ENCODE data around the gene PAMR1.

The PAMR1 gene

GRCh38 chr11:35464308-35464707 lies 61.1 kb downstream of the PAMR1 start:
- Histone ChIP-seq H3K9me3 (no peaks in the 10 kb centered on the region), H3K4me1 (no peaks in the 10 kb centered on the region), H3K36me3 (no peaks in the 10 kb centered on the region), H3K27ac (no peak overlapping the region), H3K9ac (no peak overlapping the region), H4K20me1 (no peaks in the 10 kb centered on the region), H3K4me2 (no peak overlapping the region), H3K27me3 (no peaks in the 10 kb centered on the region), H3K4me3 (no peak overlapping the region)
- no peak for TF ChIP-seq Cebpa-rat (IDR thresholded peaks at IDR 0.05)

- Histone ChIP-seq H3K4me3 (no peak overlapping the region), H4K20me1 (no peaks in the 10 kb centered on the region), H3K9ac (no peak overlapping the region), H3K27ac (no peak overlapping the region), H3K4me1 (no peaks in the 10 kb centered on the region), H3K4me2 (no peak overlapping the region), H3K36me3 (no peaks in the 10 kb centered on the region), H3K27me3 (no peaks in the 10 kb centered on the region), H3K9me3 (no peaks in the 10 kb centered on the region)
- no peak for TF ChIP-seq Cebpa-rat (IDR thresholded peaks at IDR 0.05)
Measured at GRCh38 chr11:35463331-35463751, 62.1 kb downstream of the PAMR1 start.

- no peak for TF ChIP-seq Cebpa-rat (IDR thresholded peaks at IDR 0.05)
- H3K27me3 ChIP-seq, result no peaks in the 10 kb centered on the region
- no peak overlapping the region for H3K4me2 ChIP-seq
- H3K4me1 ChIP-seq, result no peaks in the 10 kb centered on the region
- no peak overlapping the region for H3K4me3 ChIP-seq
- H4K20me1 ChIP-seq, result no peaks in the 10 kb centered on the region
- no peak overlapping the region for H3K9ac ChIP-seq
- no peaks in the 10 kb centered on the region for H3K36me3 ChIP-seq
- no peak overlapping the region for H3K27ac ChIP-seq
- H3K9me3 ChIP-seq, result no peaks in the 10 kb centered on the region
Measured at GRCh38 chr11:35461917-35462538, 63.4 kb downstream of the PAMR1 start.

- no peaks in the 10 kb centered on the region for H4K20me1 ChIP-seq
- no peaks in the 10 kb centered on the region for H3K36me3 ChIP-seq
- no peak overlapping the region for H3K9ac ChIP-seq
- no peaks in the 10 kb centered on the region for H3K9me3 ChIP-seq
- H3K27ac ChIP-seq, result no peak overlapping the region
- no peak overlapping the region for H3K4me3 ChIP-seq
- no peak overlapping the region for H3K4me2 ChIP-seq
- no peaks in the 10 kb centered on the region for H3K27me3 ChIP-seq
- H3K4me1 ChIP-seq, result no peaks in the 10 kb centered on the region
- no peak for TF ChIP-seq Cebpa-rat (IDR thresholded peaks at IDR 0.05)
Measured at GRCh38 chr11:35459489-35459888, 65.9 kb downstream of the PAMR1 start.

- H3K36me3 ChIP-seq, result no peaks in the 10 kb centered on the region
- no peak for TF ChIP-seq Cebpa-rat (IDR thresholded peaks at IDR 0.05)
- no peaks in the 10 kb centered on the region for H3K27me3 ChIP-seq
- H3K9me3 ChIP-seq, result no peaks in the 10 kb centered on the region
- no peaks in the 10 kb centered on the region for H3K4me1 ChIP-seq
- H3K4me2 ChIP-seq, result no peak overlapping the region
- no peak overlapping the region for H3K4me3 ChIP-seq
- H3K27ac ChIP-seq, result no peak overlapping the region
- no peak overlapping the region for H3K9ac ChIP-seq
- H4K20me1 ChIP-seq, result no peaks in the 10 kb centered on the region
Measured at GRCh38 chr11:35458846-35459245, 66.6 kb downstream of the PAMR1 start.

- peaks cover 7% of the 10 kb centered on the region for H3K9me3 ChIP-seq
- H3K27me3 ChIP-seq, result no peaks in the 10 kb centered on the region
- no peak overlapping the region for H3K9ac ChIP-seq
- H3K4me3 ChIP-seq, result no peak overlapping the region
- no peaks in the 10 kb centered on the region for H3K36me3 ChIP-seq
- TF ChIP-seq Cebpa-rat (IDR thresholded peaks at IDR 0.05), result no peak
- no peak overlapping the region for H3K4me2 ChIP-seq
- H4K20me1 ChIP-seq, result no peaks in the 10 kb centered on the region
- H3K4me1 ChIP-seq, result peaks cover 22% of the 10 kb centered on the region
- H3K27ac ChIP-seq, result no peak overlapping the region
Measured at GRCh38 chr11:35454362-35454761, 71.1 kb downstream of the PAMR1 start.

- Histone ChIP-seq H3K27me3 (no peaks in the 10 kb centered on the region), H3K4me2 (no peak overlapping the region), H3K9ac (no peak overlapping the region), H3K9me3 (no peaks in the 10 kb centered on the region), H4K20me1 (no peaks in the 10 kb centered on the region), H3K27ac (no peak overlapping the region), H3K36me3 (no peaks in the 10 kb centered on the region), H3K4me1 (no peaks in the 10 kb centered on the region), H3K4me3 (no peak overlapping the region)
- no peak for TF ChIP-seq Cebpa-rat (IDR thresholded peaks at IDR 0.05)
Measured at GRCh38 chr11:35436581-35437250, 88.7 kb downstream of the PAMR1 start.

GRCh38 chr11:35433588-35433987 lies 91.8 kb downstream of the PAMR1 start:
- Histone ChIP-seq H3K9me3 (no peaks in the 10 kb centered on the region), H3K36me3 (no peaks in the 10 kb centered on the region), H3K4me3 (no peak overlapping the region), H4K20me1 (no peaks in the 10 kb centered on the region), H3K4me2 (no peak overlapping the region), H3K27me3 (no peaks in the 10 kb centered on the region), H3K9ac (no peak overlapping the region), H3K4me1 (no peaks in the 10 kb centered on the region), H3K27ac (no peak overlapping the region)
- no peak for TF ChIP-seq Cebpa-rat (IDR thresholded peaks at IDR 0.05)

- H3K27me3 ChIP-seq, result no peaks in the 10 kb centered on the region
- no peaks in the 10 kb centered on the region for H3K36me3 ChIP-seq
- no peak overlapping the region for H3K9ac ChIP-seq
- TF ChIP-seq Cebpa-rat (IDR thresholded peaks at IDR 0.05), result no peak
- no peaks in the 10 kb centered on the region for H3K9me3 ChIP-seq
- H3K27ac ChIP-seq, result no peak overlapping the region
- H3K4me2 ChIP-seq, result no peak overlapping the region
- H4K20me1 ChIP-seq, result no peaks in the 10 kb centered on the region
- no peaks in the 10 kb centered on the region for H3K4me1 ChIP-seq
- H3K4me3 ChIP-seq, result no peak overlapping the region
Measured at GRCh38 chr11:35432464-35432863, 93.0 kb downstream of the PAMR1 start.

- no peak overlapping the region for H3K4me2 ChIP-seq
- no peak overlapping the region for H3K4me3 ChIP-seq
- peaks cover 13% of the 10 kb centered on the region for H3K27me3 ChIP-seq
- no peak for TF ChIP-seq Cebpa-rat (IDR thresholded peaks at IDR 0.05)
- no peak overlapping the region for H3K9ac ChIP-seq
- no peaks in the 10 kb centered on the region for H4K20me1 ChIP-seq
- H3K36me3 ChIP-seq, result no peaks in the 10 kb centered on the region
- no peaks in the 10 kb centered on the region for H3K9me3 ChIP-seq
- no peaks in the 10 kb centered on the region for H3K4me1 ChIP-seq
- H3K27ac ChIP-seq, result no peak overlapping the region
Measured at GRCh38 chr11:35427071-35427470, 98.3 kb downstream of the PAMR1 start.

All from BLaER1 (cell line).